CD4-positive, alpha-beta T cell treated with Interleukin-4 for 1 hour (primary cell): ENCODE results near the gene SPHK1.

Experiments used
- DNase-seq, 2 donors: peaks; one replicate each; pipeline ENCODE4 v3.0.0-alpha.2; 2020 to 2022

The SPHK1 gene

DNA sequence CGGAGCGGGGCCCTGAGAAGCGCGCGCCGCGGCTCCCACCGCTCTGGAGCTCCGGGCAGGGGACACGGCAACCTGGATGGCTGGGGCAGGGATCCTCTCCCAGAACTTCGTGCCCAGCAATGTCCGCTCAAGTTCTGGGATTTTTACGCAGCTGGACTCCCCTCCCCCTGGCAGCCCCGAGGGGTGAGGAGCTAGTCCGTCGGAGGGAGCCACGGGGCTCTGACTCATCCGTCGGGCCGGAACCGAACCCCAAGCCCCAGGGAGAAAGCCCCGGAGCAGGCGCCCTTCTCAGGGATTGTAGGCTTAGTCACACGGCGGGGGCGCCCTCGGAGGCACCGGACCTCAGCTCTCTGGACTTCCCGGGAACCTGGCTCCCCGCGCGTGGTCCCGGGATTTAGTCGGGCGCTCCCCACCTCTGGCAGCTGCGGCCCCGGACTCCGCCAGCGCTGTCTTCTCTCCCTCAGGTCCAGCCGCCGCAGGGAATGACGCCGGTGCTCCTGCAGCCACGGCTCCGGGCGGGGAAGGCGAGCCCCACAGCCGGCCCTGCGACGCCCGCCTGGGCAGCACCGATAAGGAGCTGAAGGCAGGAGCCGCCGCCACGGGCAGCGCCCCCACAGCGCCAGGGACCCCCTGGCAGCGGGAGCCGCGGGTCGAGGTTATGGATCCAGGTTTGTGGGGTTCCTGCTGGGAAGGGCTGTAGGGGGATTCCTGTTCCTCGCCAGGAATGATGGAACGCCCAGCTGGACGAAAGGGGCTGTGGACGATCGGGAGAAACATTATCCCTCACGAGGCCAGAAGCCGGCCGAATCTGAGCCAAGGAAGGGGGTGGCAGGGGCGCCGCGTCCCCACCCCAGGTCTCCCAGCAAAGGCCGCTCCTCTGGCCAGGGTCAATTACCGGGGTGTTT is 830 bp downstream of the SPHK1 start:
- peak; percentile 15 to 72 for DNase-seq

DNA sequence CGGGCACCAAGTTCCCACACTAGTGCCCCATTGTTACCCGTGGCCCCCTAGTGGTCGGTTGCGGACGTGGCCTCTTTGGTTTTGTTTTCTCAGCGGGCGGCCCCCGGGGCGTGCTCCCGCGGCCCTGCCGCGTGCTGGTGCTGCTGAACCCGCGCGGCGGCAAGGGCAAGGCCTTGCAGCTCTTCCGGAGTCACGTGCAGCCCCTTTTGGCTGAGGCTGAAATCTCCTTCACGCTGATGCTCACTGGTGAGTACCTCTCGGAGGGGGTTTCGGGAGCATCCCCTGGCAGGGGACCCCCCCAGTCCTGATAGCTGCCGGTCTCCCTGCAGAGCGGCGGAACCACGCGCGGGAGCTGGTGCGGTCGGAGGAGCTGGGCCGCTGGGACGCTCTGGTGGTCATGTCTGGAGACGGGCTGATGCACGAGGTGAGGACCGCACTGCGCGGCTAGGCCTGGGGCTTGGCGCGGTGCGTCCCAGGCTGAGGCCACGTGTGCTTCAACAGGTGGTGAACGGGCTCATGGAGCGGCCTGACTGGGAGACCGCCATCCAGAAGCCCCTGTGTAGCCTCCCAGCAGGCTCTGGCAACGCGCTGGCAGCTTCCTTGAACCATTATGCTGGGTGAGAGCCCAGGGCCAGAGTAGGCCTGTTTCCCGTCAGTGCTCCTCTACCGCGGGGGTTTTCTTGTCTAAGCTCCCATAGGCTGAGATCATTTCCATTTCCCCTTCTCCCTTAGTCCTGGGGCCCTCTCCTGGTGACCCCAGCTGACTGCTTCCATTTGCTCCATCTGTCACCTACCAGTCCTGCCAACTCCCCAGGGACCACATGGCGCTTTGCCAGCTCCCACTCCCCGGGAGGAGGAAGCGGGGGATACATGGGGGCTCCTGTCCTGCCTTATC is 1.7 kb downstream of the SPHK1 start:
- DNase-seq = peak; percentile 85

DNA sequence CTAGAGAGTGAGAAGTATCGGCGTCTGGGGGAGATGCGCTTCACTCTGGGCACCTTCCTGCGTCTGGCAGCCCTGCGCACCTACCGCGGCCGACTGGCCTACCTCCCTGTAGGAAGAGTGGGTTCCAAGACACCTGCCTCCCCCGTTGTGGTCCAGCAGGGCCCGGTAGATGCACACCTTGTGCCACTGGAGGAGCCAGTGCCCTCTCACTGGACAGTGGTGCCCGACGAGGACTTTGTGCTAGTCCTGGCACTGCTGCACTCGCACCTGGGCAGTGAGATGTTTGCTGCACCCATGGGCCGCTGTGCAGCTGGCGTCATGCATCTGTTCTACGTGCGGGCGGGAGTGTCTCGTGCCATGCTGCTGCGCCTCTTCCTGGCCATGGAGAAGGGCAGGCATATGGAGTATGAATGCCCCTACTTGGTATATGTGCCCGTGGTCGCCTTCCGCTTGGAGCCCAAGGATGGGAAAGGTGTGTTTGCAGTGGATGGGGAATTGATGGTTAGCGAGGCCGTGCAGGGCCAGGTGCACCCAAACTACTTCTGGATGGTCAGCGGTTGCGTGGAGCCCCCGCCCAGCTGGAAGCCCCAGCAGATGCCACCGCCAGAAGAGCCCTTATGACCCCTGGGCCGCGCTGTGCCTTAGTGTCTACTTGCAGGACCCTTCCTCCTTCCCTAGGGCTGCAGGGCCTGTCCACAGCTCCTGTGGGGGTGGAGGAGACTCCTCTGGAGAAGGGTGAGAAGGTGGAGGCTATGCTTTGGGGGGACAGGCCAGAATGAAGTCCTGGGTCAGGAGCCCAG is 2.8 kb downstream of the SPHK1 start:
- no peak for DNase-seq

DNA sequence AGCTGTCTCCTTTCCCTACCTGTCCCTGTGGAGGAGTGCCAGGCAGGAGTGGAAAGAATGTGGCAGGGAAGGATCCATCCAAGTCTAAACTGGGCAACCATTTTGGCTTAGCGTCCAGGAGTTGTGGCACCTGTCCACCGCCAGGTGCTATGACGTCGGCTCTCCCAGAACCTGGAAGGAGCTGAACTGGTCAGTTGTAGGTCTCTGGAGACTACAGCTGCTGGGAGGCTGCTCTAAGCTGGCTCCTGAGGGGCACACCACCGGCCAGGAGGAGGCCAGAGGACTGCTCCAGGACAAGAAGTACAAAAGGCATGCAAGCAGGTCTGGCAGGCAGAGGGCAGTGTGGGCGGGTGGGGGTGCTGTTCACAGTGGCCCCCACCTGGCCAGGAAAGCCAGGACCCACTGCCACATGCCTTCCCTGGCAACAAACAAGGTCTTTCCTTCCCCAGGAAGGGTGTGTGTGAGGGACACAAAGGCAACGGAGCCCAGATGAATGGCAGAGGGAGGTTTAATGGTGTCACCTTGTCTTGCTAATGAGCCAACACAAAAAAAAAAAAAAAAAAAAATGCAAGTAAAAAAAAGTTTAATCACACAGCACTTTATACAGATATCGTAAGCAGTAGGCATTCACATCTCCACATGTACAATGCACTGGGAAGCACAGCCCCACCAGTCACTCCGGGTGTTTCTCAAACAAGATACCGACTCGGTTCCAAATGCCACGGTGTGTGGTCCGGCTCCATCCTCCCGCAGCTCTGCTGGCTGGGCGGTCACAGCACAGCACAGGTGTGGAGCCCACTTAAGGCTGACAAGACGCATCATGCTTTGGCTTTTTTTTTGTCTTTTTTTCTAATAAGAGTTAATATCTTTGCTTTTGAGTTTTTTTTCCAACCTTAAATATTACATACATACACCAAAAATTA is 4.8 kb downstream of the SPHK1 start:
- no peak for DNase-seq

DNA sequence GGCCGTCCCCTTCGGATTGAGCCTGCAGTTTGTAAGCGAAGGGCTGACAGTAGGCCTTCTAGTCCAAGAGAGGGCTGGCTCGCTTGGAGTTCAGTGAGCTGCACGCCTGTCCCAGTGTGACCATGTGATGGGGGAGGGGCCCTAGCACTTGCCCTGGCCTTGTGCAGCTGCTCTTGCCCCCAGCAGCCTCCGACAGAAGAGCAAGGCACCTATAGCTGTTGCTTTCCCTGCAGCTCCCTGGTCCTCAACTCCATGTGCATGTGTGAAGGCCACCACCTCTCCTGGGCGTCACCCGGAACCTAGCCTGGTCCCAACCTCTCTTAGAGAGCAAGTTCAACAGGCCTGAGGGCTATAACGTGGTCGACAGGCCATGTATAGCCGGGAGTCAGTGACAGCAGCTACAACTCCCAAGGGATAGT is 5.6 kb downstream of the SPHK1 start:
- no peak for DNase-seq

DNA sequence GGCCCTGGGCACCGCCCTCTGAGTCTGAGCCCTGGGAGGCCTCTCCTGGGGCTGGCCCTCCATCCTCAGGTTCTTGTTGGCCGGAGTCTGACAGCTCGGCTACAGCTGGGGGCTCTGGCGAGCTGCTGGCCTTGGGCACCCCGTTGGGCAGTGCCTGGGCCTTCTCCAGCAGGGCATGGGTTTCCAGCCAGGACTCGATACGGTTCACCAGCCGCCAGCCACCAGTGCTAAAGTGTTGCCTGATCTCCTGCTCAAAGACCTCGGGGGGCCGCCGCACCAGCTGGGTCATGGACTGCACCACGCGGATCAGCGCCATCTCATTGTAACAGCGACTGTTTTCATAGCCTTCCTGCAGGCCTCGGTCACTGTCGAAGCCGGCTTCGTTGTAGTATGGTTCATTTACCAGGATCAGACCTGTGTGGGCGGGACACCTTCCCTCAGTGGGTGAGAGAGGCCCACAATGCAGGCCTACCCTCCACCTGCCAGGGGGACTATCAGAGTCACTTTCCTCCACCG is 6.8 kb downstream of the SPHK1 start:
- DNase-seq = no peak

DNA sequence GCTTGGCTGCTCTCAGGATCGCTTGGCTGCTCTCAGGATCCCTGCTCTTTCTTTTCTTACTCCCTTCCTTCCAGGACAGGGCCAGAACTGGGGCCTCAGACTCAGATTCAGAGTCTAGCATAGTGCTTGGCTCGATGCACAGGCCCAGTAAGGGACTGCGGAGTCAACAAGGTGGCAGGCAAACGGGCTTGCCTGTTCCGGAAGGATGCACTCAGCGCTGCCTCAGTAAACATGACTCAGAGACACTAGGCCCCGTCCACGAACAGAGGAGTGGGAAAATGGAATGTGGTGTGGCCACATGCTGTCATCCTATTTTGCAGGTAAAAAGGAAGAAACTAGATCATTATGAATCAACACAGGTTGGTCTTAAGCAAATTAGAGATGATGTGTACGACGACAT is 9.8 kb downstream of the SPHK1 start:
- DNase-seq = no peak

DNA sequence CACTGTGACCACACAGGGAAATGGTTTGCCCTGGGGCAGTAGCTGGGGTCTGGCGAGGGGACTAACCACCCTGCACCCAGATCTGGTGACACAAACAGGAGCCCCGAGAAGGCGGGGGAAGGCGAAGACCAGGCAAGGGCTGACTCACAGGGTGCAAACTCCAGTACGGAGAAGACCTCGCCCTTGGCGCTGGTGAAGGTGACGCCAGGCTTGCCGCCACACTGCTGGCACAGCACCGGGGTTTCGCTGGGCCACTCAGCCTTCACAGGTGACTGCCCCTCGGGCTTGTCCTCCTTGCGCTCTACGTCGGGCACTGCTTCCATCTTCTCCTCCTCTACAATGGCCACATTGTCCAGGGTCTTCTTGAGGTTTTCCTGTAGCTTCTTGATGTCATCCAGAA is 11.6 kb downstream of the SPHK1 start:
- DNase-seq = no peak

DNA sequence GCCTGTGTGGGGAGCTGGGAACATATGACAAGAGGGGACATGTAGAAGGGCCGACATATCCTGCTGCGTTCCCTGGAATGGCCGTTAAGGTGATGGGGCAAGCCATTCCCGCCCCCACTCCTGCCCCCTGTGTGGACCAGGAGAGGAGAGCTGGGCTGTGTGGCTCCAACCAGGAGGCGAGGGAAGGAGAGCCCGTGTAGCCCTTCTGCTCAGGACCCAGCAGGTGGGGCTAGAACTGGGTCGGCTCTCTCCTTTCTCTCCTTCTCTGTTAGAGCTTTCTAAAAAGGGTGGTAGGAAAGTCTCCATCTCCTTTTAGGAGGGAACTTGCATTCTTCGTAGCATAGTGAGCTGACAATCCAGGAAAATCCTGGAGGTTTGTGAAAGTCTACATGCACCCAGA is 12.8 kb downstream of the SPHK1 start:
- no peak for DNase-seq

DNA sequence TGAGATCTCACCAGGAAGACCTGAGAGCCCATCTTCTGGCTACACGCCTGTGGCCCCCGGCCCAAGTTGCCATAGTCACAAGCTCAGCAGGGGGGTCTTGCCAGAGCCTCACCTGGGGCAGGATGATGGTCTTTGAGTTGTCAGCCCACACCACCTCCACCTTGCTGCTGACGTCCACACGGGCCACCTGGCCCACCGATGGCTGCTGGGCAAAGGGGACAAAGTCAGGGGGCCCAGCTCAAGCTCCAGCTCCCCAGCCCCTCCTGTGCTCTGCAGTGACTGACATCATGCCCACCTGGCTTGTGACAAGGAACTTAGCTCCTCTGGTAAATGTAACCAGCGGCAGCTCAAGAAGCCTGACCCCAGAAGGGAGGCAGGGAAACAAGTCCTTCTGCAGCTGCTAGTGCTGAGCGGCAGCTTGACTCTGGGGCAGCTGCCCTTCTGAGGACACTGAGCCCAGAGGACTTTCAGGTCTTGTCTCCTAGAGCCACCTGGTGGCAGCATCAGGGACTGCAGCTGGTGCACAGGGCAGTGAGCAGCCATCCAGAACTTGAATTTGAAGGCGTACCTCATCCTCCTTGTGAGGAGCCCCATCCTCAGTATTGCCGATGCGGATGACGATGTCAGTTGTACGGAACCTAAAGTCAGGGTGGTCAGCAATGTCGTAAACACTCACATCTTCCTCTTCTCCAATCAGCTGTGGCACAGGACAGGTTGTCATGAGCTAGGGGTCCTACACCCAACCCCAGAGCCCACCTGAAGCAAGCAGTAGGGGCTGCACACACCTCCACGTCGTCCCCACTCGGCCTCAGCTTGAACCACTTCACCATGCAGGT is 13.5 kb downstream of the SPHK1 start:
- peak; percentile 82 for DNase-seq

DNA sequence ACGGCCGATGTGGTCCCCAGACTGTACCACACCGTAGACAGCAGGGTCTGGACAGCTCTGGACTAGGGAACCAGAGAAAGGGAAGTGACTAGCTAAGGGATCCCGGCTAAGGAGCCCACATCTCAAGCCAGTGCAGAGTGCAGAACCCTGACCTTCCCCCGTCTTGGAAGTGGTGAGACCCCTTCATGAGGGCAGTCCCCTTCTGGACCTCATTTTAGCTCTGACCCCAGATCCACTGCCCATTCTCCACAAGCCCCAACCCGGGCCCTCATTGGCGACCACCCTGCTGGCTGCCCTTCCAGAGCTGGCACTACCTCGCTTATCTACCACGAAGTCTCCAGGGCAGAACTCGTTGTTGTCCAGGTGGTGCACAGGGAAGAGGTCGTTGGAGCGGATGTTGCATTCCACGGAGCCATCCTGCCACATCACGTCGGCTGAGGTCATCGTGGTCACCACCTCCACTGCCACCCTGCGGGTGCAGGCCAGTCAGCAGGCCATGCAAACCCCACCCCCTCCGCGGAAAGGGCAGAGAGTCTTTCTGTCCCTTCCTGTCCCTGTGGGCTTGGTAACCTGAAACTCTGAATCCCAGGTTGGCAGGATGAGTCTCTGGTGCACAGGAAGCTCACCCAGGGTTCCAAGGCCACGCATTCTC is 14.2 kb downstream of the SPHK1 start:
- DNase-seq = no peak

DNA sequence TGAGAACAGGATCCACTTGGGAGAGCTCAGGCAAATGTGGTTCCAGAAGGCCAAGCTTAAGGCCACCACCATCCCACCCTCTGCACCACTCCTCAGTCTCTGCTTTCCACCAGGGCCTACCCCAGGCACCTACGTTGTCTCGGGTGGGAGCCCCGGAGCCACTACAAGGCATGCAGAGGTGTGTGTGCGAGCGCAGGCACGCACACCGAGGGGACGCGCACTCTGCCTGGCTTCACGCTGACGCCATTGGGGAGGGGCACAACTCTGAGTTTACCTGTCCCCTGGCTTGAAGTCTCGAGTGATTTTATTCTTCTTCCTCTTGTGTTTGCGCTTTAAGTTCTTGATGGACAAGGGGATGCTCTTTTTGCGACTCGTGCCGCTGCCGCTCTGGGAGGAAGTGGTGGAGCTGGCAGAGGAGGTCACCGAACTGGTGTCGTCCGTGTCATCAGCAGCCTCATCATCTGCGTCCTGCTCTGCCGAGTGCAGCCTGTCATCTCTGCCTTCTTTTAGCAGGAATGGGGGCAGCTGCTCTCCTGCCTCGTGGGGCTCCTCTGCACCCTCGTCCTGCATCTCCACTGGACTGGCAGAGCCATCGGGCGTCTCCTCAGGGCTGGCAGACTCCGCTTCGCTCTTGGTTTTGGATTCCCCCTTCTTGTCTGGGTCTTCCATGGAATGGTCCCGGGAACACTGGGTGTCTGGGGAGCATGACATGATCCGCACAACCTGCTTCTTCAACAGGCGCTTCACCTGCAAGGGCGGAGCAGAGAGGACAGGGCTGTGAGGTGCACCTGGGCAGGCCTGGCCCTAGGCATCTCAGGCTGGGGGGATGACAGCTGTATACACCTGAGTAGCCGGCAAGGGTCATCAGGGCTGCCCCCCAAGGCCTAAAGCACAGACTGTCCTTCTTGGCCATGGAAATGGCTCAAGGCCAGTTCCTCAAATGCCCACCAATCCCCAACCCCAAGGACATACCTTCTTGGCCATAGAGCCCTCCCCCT is 15.1 kb downstream of the SPHK1 start:
- no peak for DNase-seq

DNA sequence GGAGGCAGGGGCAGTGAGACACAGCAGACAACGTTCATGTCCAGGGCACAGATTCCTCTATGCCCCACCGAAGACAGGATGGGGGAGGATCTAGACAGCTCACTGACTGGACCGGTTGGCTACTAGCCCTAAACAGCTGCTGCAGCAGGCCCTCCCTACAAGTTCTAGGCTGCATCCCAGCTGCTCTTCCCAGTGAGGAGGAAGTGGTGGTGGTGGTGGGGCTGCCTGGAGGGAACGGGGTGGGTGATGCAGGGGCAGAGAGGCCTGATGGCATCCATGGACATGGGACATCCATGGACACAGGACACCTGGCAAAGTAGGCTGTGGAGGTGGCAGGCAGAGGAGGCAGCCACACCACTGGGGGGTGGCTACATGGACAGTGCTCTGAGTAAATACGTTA is 18.3 kb downstream of the SPHK1 start:
- no peak for DNase-seq

DNA sequence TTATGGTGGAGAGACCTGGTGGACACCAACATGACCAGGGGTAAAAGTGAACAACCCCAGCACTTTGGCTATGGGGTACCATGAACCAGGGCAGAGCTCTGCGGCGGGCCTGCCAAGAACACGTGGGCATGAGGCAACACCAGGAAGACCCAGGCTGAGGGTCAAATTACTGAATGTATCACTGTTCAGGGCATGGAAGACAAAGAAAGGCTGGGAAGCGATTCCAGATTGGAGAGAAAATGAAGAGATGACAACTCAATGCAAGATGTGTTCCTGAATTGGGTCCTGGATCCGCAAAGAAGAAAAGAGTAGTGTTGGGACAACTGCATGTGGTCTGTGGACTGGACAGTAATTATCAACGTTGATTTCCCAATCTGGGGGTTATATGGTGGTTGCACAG is 19.8 kb downstream of the SPHK1 start:
- DNase-seq = no peak

DNA sequence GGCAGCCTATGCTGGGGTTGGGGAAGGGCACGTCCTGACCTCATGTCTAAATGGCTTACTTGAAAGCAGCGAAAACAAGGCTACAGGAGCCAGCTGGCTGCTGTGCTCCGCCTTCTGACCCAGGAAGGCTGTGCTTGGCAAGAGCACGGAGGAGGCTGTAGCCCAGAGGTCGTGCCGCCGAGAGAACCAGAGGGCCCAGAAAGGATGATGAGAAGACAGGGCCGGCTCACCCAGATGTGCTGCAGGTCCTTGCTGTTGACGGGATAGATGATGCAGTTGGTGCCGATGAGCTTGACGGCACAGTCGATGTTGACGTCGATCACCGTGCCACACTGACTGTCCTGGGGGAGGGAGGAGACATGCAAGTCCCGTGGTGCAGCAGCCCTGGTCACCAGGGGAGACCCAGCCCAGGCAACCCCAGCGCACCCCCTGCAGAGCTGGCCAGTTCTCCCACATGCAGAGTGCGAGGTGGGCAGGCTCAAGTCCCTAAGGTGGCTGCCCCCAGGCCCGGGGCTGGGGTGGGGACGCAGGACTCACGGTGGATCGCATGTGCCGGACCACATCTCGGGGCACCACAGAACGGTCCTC is 20.7 kb downstream of the SPHK1 start:
- no peak for DNase-seq

DNA sequence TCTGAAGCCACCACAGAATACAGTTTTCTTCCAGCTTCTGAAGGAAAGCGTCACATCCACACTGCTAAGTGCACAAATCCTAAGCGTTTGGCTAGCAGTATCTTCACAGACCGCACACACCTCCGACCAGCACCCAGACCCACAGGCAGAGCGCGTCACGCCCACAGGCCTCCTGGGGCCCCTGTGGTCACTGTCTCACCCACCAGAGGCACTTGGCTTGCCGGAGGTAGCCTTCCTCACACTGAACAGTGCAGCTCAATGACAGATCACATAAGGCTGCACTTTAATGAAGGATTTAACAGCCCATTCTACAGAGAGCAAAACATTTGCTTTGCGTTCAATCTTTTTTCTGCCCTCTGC is 21.2 kb downstream of the SPHK1 start:
- no peak for DNase-seq

DNA sequence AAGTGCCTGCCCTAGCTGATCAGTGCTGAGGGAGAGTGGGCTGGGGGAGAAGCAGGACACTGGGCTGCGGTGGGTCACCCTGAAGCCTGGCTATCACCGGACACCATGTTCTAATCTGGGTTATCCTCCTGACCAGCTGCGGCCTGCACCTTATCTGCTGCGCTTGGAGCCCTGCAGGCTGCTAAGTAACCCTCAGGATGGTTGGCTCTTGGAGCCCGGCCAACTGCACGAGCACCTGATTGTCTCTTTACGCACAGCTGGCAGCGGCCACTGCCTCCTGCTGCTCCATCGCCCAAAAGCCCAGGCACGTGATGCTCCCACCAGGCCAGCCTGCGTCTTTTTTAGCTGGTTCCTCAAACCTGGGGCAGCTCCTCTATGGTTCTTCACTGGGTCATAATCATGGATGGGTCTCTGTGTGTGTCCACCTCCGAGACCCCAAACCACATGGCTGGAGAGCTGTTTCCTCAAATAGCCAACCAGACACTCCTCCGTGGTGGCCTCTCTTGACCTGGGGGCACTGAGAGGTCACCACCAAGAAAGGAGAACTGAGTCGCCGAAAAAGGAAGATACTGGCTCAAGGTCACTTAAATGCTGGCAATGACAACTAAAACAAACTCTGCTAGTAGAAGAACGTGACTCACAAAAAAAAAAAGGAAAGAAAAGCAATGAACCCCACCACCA is 21.7 kb downstream of the SPHK1 start:
- DNase-seq = peak in 1 of 2 donors; percentile 36

DNA sequence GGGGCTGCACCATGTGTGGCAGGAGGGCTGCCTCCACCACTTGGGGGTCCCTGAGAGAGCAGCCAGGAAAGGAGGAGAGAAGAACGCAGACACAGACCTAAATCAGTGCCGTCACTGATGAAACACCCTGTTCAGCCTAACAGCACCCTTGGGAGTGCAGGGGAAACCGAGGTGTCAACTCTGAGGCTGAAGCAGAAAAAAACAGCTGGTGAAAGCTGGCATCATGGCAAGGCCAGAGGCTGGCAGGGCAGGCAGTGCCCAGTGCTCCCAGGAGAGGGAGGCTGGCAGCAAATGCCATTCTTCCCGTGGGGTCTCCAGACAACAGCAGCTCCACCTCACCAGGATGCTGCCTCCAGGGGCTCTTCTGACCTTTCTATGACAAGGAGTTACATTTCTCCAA is 23.1 kb downstream of the SPHK1 start:
- no peak for DNase-seq
